HG02571 (cell line): Measurements from ENCODE around the gene PINK1.

Experiments
- ATAC-seq: cut with Tn5 transposase; IDR thresholded peaks from one replicate; pipeline ENCODE4 v1.9.1; 2021; ENCODE audit warnings: mild to moderate bottlenecking, moderate library complexity; ENCODE audit not compliant: unreplicated experiment

The PINK1 gene

GRCh38 chr1:20643080-20643479, 9.8 kb downstream of the PINK1 start:
- no peak for ATAC-seq

- ATAC-seq = no peak
Observed at GRCh38 chr1:20644416-20644815, 11.2 kb downstream of the PINK1 start.

- ATAC-seq = no peak
Observed at GRCh38 chr1:20645414-20645813, 12.2 kb downstream of the PINK1 start.

GRCh38 chr1:20648438-20648837, 15.2 kb downstream of the PINK1 start:
- no peak for ATAC-seq

- no peak for ATAC-seq
Observed at GRCh38 chr1:20648946-20649345, 15.7 kb downstream of the PINK1 start.

GRCh38 chr1:20652300-20652699, 19.0 kb downstream of the PINK1 start:
- no peak for ATAC-seq

GRCh38 chr1:20654104-20654690, 20.9 kb downstream of the PINK1 start:
- ATAC-seq = no peak

GRCh38 chr1:20657024-20657423, 23.8 kb downstream of the PINK1 start:
- no peak for ATAC-seq

GRCh38 chr1:20658166-20658915, 25.1 kb downstream of the PINK1 start:
- ATAC-seq = no peak

- no peak for ATAC-seq
Observed at GRCh38 chr1:20660363-20660762, 27.1 kb downstream of the PINK1 start.

- no peak for ATAC-seq
Observed at GRCh38 chr1:20660847-20661206, 27.6 kb downstream of the PINK1 start.

- peak; percentile 94 for ATAC-seq
Observed at GRCh38 chr1:20661207-20662109, 28.2 kb downstream of the PINK1 start, which contains the start of gene DDOST. TSS of gene DDOST (minus strand) at chr1:20661369. CDS start at chr1:20661350, 19 bp downstream.

- no peak for ATAC-seq
Observed at GRCh38 chr1:20662110-20662475, 28.8 kb downstream of the PINK1 start.

- ATAC-seq = no peak
Observed at GRCh38 chr1:20663365-20663764, 30.1 kb downstream of the PINK1 start.

- no peak for ATAC-seq
Observed at GRCh38 chr1:20663969-20664715, 30.9 kb downstream of the PINK1 start.

- no peak for ATAC-seq
Observed at GRCh38 chr1:20665726-20666125, 32.5 kb downstream of the PINK1 start.

GRCh38 chr1:20666146-20666545, 32.9 kb downstream of the PINK1 start:
- no peak for ATAC-seq

GRCh38 chr1:20666804-20667203, 33.5 kb downstream of the PINK1 start:
- no peak for ATAC-seq

- no peak for ATAC-seq
Observed at GRCh38 chr1:20668581-20668980, 35.3 kb downstream of the PINK1 start.

- ATAC-seq = no peak
Observed at GRCh38 chr1:20670936-20671335, 37.7 kb downstream of the PINK1 start.

- ATAC-seq = no peak
Observed at GRCh38 chr1:20672265-20672632, 39.0 kb downstream of the PINK1 start.
